Ureter (tissue), 1 donor: ENCODE results near the gene PTRH1. TPM values are rescaled to one million over a fixed set of nuclear protein-coding genes. Genes with fewer than 3 reads are reported as not detected.

ENCODE experiments used
- DNase-seq: peaks from one replicate; pipeline ENCODE4 v3.0.0-alpha.2; 2020; ENCODE audit warnings: low spot score
- total RNA-seq: library from RNA; stranded (reverse); gene quantifications from one replicate; pipeline ENCODE4 v1.2.4, GENCODE V29; 2023
- donor health status: DM: yes; HTN: yes; CAD: no.

Gene PTRH1
- total RNA-seq, 1 donor from 2014 or later = 12.5 TPM

DNA sequence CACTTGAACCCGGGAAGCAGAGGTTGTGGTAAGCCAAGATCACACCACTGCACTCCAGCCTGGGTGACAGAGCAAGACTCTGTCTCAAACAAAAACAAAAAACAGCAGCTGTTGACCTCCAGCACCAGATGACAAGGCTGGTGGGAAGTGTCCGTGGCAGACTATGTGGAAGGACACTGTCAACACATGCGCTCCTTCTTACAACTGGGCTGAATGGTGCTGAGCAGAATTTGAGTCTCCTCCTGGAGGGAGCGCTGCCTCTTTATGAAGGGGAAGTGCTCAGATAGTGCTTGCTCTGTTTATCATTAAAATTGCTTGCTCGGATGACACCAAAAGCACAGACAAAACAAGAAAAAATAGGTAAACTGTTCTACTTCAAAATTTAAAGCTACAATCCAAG, 17.9 kb downstream of the PTRH1 start:
- DNase-seq = no peak

DNA sequence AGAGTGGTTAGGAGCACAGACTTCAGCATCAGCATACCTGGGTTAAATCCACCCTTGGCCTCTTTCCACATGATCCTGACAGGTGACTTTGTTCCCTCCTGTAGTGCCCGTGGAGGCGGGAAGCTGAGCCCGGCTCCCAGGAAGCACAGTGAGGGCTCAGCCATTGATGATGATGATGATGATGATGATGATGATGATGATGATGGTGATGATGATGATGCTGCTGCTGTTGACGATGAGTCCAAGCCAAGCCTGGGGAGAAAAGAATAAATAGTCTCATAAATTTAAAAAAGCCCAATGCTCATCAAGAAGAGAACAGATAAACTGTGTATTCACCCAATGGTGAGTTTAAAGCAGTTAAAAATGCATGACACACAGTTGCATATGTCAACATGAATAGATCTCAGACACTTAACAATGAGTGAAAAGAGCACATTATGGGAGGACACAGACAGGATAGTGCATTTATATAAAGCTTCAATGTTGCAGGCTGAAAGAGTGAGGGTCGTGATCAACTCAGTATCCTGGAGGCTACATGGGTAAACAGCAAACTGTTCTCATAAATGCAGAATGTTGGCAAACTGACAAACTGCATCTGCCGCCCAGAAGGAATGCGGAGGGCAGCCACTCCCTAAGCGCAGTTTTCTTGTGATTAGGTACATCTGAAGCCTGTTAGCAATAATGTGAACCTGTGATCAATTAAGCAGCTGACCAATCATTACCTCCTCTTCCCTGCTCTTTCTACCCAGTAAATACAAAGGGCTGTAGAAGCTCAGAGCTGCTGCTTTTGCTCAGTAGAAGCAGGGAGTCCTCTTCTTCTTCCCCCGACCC, 20.4 kb downstream of the PTRH1 start:
- DNase-seq = no peak

GRCh38 chr9:127693697-127694096, 21.8 kb downstream of the PTRH1 start:
- no peak for DNase-seq

DNA sequence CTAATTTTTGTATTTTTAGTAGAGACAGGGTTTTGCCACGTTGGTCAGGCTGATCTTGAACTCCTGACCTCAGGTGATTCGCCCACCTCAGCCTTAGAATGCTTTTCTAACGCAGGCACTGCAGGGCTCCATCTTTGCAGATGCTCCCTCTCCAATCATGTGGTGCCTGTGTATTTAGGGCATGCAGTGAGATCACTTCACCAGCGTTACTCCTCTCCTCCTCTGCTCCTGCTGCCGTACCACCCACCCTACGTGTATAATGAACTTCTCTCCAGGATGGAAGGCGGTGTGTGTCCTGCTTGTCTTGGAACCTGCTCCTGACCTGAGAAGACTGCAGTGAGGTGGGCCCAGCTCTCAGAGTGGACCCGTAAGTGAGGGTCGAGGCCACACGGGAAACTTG, 22.3 kb downstream of the PTRH1 start:
- no peak for DNase-seq

GRCh38 chr9:127692071-127692470, 23.4 kb downstream of the PTRH1 start:
- no peak for DNase-seq

DNA sequence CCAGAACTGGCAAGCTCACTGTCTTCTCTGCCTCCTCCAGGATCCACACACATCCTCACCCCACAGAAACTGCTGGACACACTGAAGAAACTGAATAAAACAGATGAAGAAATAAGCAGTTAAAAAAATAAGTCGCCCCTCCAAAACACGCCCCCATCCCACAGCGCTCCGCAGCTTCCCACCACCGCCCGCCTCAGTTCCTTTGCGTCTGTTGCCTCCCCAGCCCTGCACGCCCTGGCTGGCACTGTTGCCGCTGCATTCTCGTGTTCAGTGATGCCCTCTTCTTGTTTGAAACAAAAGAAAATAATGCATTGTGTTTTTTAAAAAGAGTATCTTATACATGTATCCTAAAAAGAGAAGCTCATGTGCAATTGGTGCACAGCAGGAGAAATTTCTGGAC, 24.7 kb downstream of the PTRH1 start:
- no peak for DNase-seq

DNA sequence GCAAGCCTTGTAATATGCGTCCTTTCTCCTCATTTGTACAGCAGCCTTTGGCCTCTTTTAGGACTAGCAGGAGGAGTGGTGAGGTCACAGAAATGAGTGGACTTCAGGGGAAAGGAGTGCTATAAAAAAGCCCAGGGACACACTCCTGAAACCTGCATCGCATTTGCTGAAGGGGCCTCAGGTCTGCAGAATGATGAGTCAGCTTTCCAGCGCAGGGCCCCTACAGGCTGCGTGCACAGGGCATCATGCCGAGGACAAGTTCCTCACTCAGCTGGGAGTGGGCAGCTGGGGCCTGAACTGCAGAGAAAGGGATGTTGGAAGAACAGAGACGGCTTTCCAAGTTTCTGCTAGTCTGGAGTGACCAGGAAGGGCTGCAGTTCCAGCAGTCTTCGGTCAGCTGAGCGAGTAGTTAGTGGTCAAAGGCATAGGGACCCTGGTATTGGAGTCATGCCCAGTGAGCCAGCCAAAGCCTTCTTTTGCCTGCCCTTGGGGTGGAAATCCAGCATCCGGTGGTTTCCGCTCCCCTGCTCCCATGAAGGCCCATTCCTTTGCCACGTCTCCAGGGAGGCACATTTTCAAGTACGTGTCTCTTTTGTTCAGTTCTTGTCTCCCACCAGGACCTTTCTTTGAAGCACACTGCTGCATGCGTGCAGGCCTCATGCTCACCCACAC, 26.0 kb downstream of the PTRH1 start:
- no peak for DNase-seq

GRCh38 chr9:127686461-127687393, 28.7 kb downstream of the PTRH1 start:
- no peak for DNase-seq

DNA sequence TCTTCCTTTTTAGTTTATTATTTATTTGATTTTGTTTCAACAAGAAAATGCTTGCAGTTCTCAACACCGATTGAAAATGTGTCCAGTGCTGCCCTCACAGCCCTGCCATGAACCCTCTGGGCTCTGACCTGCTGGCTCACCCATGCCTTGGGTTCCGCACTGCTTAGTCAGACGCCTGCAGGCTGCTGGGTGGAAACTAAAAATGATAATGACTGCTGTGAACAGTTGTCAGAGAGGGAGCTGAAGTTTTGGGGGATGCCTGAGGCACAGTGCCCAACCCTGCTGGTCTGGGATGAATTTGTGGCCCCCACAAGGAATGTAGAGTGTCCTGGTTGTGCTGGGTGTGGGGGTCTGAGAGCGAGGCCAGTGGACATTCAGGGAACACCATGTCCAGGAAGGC, 30.9 kb downstream of the PTRH1 start:
- DNase-seq = no peak

DNA sequence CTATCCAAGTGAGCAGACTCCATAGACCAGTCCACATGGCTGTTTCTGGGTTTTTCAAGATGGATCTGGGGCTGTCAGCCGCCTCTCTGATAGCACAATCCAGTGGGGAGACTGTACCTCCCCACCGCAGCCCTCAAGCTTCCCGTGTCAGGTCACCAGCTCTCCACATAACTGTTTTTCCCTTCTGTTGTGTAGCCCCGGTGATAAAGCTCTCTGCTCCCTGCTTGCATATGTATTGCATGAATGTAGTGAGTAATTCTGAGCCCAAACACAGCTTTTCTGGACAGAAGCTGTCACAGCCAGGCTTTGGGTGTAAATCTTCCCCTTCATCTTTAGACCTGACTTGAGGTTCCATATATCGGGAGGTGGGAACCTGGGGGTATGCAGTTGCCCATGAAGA, 31.7 kb downstream of the PTRH1 start:
- DNase-seq = no peak

GRCh38 chr9:127682351-127683136, 32.9 kb downstream of the PTRH1 start:
- no peak for DNase-seq

GRCh38 chr9:127680846-127681245, 34.6 kb downstream of the PTRH1 start:
- no peak for DNase-seq

DNA sequence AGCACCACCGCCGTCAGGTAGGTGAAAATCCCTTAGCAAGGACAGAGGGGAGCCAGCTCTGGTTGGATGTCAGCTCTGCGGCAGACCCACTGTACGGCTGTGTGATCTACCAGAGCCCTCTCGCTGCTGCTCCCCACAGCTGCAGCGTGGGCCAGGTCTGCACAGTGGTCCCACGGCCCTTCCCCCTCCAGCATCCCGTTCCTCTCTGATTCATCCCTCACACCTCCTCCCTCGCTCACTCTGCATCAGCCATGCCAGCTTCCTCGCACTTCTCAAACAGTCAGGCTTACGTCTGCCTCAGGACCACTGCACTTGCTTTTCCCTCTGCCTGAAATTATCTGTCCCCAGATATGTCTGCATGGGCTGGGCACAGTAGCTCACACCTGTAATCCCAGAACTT, 35.2 kb downstream of the PTRH1 start:
- no peak for DNase-seq

DNA sequence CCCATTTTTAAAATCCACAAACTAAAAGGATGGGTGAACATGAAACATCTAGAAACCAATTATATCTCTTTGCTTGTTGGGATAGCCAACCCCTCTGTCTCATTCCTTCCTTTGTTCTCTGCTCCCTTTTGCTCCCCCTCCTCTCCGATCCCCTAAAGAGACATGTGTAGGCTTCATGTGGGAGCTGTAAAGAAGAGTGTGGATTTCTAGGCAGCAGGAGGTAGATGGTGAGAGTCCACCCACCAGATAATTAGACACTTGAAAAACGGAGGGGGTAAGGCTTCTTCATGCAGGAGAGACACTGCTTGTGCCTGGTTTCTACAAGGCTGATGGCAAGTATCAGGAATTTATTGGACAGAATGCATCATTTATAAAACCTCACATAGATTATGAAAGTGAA, 36.0 kb downstream of the PTRH1 start:
- DNase-seq = no peak

DNA sequence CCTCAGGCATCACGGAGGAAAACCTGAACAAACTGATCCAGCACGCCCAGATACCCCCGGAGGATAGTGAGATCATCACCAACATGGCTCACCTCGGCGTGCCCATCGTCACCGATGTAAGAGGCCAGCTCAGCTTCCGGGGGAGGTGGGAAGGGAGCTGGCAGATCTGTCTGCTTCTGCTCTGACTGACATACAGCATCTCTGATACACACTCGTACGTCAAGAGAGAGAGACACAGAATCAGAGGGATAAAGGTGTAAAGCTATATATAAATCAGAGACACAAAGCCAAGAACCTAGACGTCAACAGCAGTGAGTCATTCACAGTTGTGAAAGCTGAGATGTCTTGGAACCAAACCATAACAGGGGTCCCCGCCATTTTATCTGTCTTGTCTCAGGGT, 38.8 kb downstream of the PTRH1 start:
- DNase-seq = no peak

DNA sequence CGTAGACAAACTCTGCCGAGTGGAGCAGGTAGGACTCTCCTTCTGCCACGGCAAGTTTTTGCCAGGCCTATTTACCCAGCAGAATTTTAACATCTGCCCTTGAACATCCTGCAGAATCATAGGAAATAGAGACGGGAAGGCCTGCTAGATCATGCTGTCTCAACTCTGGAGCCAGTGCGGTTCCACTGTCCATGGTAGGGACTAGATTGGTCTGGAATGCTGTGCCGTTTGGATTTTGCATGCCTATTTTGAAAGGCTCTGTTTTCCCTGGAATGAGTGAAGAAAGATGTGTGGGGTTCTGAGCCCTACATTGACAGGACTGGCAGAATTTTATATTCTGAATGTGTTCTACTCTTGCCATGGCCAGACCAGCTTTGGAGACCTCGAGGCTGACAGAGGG, 42.2 kb downstream of the PTRH1 start:
- DNase-seq = no peak

DNA sequence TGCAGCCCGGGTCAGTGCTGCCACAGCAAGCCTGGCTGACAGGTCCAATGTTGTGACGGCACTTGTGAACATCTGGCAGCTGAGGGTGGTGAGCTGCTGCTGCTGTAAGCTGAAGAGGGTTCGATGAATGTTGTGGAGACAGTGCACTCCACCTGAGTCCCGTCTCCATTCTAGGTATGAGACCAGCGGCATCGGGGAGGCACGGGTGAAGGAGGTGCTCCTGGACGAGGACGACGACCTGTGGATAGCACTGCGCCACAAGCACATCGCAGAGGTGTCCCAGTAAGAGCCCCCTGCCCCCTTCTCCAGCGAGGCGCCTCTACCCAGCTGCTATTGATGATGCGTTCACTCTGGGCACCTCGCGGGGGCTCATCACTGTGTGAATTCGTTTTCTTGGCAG, 47.6 kb downstream of the PTRH1 start:
- no peak for DNase-seq

GRCh38 chr9:127667127-127667844, 48.2 kb downstream of the PTRH1 start:
- no peak for DNase-seq

GRCh38 chr9:127664678-127665507, 50.6 kb downstream of the PTRH1 start:
- no peak for DNase-seq

DNA sequence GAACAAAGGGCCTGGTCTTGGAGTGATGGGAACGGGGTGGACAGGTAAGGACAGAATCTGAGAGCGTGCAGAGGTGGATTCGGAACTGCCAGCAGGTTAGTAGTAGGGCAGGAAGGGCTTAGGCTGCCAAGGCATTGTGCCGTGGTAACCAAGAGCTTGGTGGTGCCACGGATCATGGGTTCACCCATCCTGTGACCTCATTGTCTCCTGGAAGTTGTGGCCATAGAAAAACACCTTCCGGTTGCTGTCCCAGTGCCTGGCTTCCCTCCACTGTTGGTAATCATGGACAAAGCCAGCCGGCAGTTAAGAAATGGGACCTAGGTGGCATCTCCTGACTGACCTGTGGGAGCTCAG, 51.2 kb downstream of the PTRH1 start:
- DNase-seq = no peak
